Keratinocyte (primary cell): ENCODE results near the gene LGALS16. TPM values are rescaled to one million over a fixed set of nuclear protein-coding genes. Genes with fewer than 3 reads are reported as not detected.

Experiments
- DNase-seq: peaks from one replicate; pipeline ENCODE4 v3.0.0-alpha.2; 2011; ENCODE audit warnings: low read depth, missing footprints, low spot score
- FAIRE-seq: peaks from 2 replicates; lab custom pipeline; 2011; peaks lifted over from hg19 to GRCh38; lab: Jason Lieb, UNC
- H2AFZ ChIP-seq: 2 replicates; pipeline ENCODE4 v1.6.0; 2012; ENCODE audit warnings: low read length, control low read depth, inconsistent platforms; ENCODE audit not compliant: control insufficient read depth
- H3K27ac ChIP-seq: 2 replicates; pipeline ENCODE4 v1.5.1; 2011; ENCODE audit warnings: low read length; ENCODE audit not compliant: control insufficient read depth, insufficient read depth
- H3K27me3 ChIP-seq: 3 replicates; pipeline ENCODE4 v1.6.0; 2011; ENCODE audit warnings: low read length; ENCODE audit not compliant: control insufficient read depth, insufficient read depth; ENCODE audit errors: extremely low read depth
- H3K36me3 ChIP-seq, 2 experiments: 2 replicates in 1 of 2; 3 replicates in 1 of 2; pipeline ENCODE4 v1.5.1; 2011; ENCODE audit warnings: low read length in 2 of 2, mild to moderate bottlenecking in 1 of 2; ENCODE audit not compliant: control insufficient read depth in 2 of 2, insufficient read depth in 2 of 2; ENCODE audit errors: extremely low read depth in 1 of 2
- H3K4me1 ChIP-seq: 3 replicates; pipeline ENCODE4 v1.5.1; 2011; ENCODE audit warnings: low read length; ENCODE audit not compliant: control insufficient read depth, insufficient read depth; ENCODE audit errors: extremely low read depth
- H3K4me2 ChIP-seq: 3 replicates; pipeline ENCODE4 v1.6.0; 2011; ENCODE audit warnings: low read depth, low read length; ENCODE audit not compliant: control insufficient read depth, insufficient read depth; ENCODE audit errors: extremely low read depth
- H3K4me3 ChIP-seq, 3 experiments: fragments of 200-600 bp in 1 of 3; sonication (generic) in 1 of 3; 2 replicates in 2 of 3; 3 replicates in 1 of 3; pipeline ENCODE4 v1.5.1; 2011 to 2016; ENCODE audit warnings: low read length in 3 of 3, mild to moderate bottlenecking in 3 of 3, control low read depth in 2 of 3, inconsistent platforms in 1 of 3, low read depth in 1 of 3, mixed read lengths in 1 of 3, mixed run types in 1 of 3, moderate library complexity in 1 of 3; ENCODE audit not compliant: control insufficient read depth in 2 of 3, insufficient read depth in 2 of 3; ENCODE audit errors: extremely low read depth in 1 of 3
- H3K79me2 ChIP-seq: 2 replicates; pipeline ENCODE4 v1.6.0; 2012; ENCODE audit warnings: low read length; ENCODE audit not compliant: control insufficient read depth, insufficient read depth
- H3K9ac ChIP-seq: 3 replicates; pipeline ENCODE4 v1.6.0; 2011; ENCODE audit warnings: low read length; ENCODE audit not compliant: control insufficient read depth, insufficient read depth; ENCODE audit errors: extremely low read depth
- H3K9me1 ChIP-seq: 3 replicates; pipeline ENCODE4 v1.6.0; 2011; ENCODE audit warnings: low read length; ENCODE audit not compliant: control insufficient read depth, insufficient read depth; ENCODE audit errors: extremely low read depth
- H3K9me3 ChIP-seq: 2 replicates; pipeline ENCODE4 v1.5.1; 2012; ENCODE audit warnings: low read depth, low read length; ENCODE audit not compliant: control insufficient read depth
- H4K20me1 ChIP-seq: 3 replicates; pipeline ENCODE4 v1.6.0; 2011; ENCODE audit warnings: low read length; ENCODE audit not compliant: control insufficient read depth, insufficient read depth; ENCODE audit errors: extremely low read depth
- EZH2 ChIP-seq: IDR thresholded peaks from one replicate; pipeline ENCODE4 v1.6.1; 2012; ENCODE audit warnings: inconsistent platforms, mild to moderate bottlenecking, low read length, moderate library complexity
- dilution Hi-C: fragments of 300-500 bp; cut with MboI; formaldehyde crosslinking; loops from one replicate; pipeline ENCODE4 v1.7.0; 2020; ENCODE audit warnings: low sequenced_read_pairs; ENCODE audit not compliant: extremely low pct_ligation_motif_present
- polyA plus RNA-seq, 5 experiments: library from polyadenylated mRNA; depleted of rRNA in 3 of 5; stranded (reverse) in 3 of 5; stranded (forward) in 1 of 5; unstranded in 1 of 5; fragments of >200 nt; gene quantifications; 1 replicate in 1 of 5; 2 replicates in 3 of 5; 3 replicates in 1 of 5; pipeline versions ENCODE4 v1.2.1 to v1.2.3, GENCODE V29; 2011 to 2012; ENCODE audit warnings: missing spikeins in 2 of 5, low read depth in 1 of 5, low replicate concordance in 1 of 5
- TF ChIP-seq, protein P1 (sequence below), 3 experiments: IDR thresholded peaks in 1 of 3; conservative IDR thresholded peaks in 1 of 3; optimal IDR thresholded peaks in 1 of 3; 2 replicates in 2 of 3; 3 replicates in 1 of 3; pipeline versions ENCODE3 to v1.5.1; 2011; ENCODE audit warnings: low read length in 3 of 3, mild to moderate bottlenecking in 3 of 3, moderate library complexity in 2 of 3, control low read depth in 1 of 3, inconsistent platforms in 1 of 3; ENCODE audit not compliant: insufficient read depth in 2 of 3; ENCODE audit errors: extremely low read depth in 1 of 3

The LGALS16 gene
- polyA plus RNA-seq, 1 donor (not counting 4 experiments of a cell fraction or from before 2014, with no cell fraction given): not detected

DNA sequence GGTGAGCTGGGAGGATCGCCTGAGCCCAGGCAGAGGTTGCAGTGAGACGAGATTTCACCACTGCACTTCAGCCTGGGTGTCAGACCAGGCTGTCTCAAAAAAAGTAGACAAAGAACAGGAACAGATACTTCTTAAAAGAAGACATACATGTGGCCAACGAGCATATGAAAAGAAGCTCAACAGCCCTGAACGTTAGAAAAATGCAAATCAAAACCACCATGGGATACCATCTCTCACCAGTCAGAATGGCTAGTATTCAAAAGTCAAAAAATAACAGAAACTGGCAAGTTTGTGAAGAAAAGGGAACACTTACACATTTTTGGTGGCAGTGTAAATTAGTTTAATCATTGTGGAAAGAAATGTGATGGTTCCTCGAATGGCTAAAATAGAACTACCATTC, 45.6 kb downstream of the LGALS16 start:
- H3K36me3 ChIP-seq: no peaks in the 10 kb centered on the region
- no peaks in the 10 kb centered on the region for H3K27me3 ChIP-seq
- no peaks in the 10 kb centered on the region for H3K4me1 ChIP-seq
- DNase-seq: no peak
- no peak overlapping the region for H2AFZ ChIP-seq
- dilution Hi-C loops: no loop called here
- H3K9me1 ChIP-seq: no peaks in the 10 kb centered on the region
- no peak overlapping the region for H3K4me2 ChIP-seq
- no peak overlapping the region for H3K27ac ChIP-seq
- H3K9me3 ChIP-seq: no peaks in the 10 kb centered on the region
- no peak for FAIRE-seq
- H3K79me2 ChIP-seq: no peaks in the 10 kb centered on the region
- no peak overlapping the region for H3K4me3 ChIP-seq
- TF ChIP-seq EZH2: no peak
- TF ChIP-seq, protein P1, sequence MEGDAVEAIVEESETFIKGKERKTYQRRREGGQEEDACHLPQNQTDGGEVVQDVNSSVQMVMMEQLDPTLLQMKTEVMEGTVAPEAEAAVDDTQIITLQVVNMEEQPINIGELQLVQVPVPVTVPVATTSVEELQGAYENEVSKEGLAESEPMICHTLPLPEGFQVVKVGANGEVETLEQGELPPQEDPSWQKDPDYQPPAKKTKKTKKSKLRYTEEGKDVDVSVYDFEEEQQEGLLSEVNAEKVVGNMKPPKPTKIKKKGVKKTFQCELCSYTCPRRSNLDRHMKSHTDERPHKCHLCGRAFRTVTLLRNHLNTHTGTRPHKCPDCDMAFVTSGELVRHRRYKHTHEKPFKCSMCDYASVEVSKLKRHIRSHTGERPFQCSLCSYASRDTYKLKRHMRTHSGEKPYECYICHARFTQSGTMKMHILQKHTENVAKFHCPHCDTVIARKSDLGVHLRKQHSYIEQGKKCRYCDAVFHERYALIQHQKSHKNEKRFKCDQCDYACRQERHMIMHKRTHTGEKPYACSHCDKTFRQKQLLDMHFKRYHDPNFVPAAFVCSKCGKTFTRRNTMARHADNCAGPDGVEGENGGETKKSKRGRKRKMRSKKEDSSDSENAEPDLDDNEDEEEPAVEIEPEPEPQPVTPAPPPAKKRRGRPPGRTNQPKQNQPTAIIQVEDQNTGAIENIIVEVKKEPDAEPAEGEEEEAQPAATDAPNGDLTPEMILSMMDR (optimal IDR thresholded peaks at IDR 0.05 in 1 of 3, IDR thresholded peaks at IDR 0.05 in 1 of 3, conservative IDR thresholded peaks at IDR 0.05 in 1 of 3; ENCODE audit: extremely low read depth in 1 of 3, insufficient read depth in 2 of 3, low read length in 3 of 3): no peak
- no peaks in the 10 kb centered on the region for H4K20me1 ChIP-seq
- no peak overlapping the region for H3K9ac ChIP-seq

DNA sequence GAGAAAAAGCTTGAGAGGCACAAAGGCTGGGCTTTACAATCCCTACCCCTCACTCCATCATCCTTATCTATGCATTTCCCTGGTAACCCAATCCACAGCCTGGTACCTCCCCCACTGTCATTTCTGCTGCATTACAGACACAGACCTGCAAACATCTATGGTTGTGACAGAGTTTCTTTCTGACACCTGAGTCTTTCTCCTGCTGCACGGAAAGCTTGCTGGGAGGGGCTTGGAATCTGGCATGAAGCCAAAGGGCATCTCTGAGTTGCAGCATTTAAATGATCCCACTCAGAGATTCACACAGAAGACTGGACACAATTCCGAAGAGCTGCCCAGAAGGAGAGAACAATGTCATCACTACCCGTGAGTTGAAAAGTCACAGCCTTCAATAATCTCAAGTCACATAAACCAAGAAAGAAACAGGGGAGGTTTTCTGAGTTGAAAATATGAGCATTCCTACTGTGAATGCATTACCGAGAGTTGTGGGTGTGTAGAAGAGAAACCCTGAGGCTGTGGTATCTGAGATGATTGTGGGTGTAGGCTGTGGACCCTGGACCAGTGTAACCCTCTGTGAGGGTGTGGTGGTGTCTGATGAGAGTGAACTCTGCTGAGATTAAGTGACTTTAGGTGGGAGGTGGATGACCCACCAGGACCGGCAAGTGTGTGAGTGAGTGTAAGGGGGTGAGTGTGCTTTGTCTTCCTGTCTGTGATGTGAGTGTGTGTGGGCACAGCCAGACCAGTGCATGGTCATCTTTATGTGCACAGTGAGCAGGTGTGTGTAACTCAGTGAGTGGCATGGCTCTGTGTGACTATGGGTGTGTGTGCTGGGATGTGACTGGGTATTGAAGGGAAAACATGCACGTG, 48.7 kb downstream of the LGALS16 start, which contains the start of gene LGALS14:
TSS of gene LGALS14 (plus strand) at position 301 of the 864 bp plus-strand sequence. CDS start at position 349, 48 bp downstream.
- dilution Hi-C loops: no loop called here
- no peaks in the 10 kb centered on the region for H4K20me1 ChIP-seq
- H2AFZ ChIP-seq: no peak within 1 kb of the TSS
- H3K9me1 ChIP-seq: no peaks in the 10 kb centered on the region
- no peak within 1 kb of the TSS for H3K4me3 ChIP-seq
- no peaks in the 10 kb centered on the region for H3K36me3 ChIP-seq
- no peaks in the 10 kb centered on the region for H3K27me3 ChIP-seq
- no peak within 1 kb of the TSS for H3K4me2 ChIP-seq
- no peak for DNase-seq
- H3K9ac ChIP-seq: no peak within 1 kb of the TSS
- H3K79me2 ChIP-seq: no peaks in the 10 kb centered on the region
- H3K4me1 ChIP-seq: no peaks in the 10 kb centered on the region
- FAIRE-seq: no peak
- H3K9me3 ChIP-seq: no peaks in the 10 kb centered on the region
- no peak within 1 kb of the TSS for H3K27ac ChIP-seq
- TF ChIP-seq, protein P1 (optimal IDR thresholded peaks at IDR 0.05 in 1 of 3, IDR thresholded peaks at IDR 0.05 in 1 of 3, conservative IDR thresholded peaks at IDR 0.05 in 1 of 3; ENCODE audit: extremely low read depth in 1 of 3, insufficient read depth in 2 of 3, low read length in 3 of 3): no peak
- TF ChIP-seq EZH2: no peak
